H9 (cell line): ENCODE measurements around the gene ASTN2. TPM values are rescaled to one million over a fixed set of nuclear protein-coding genes. Genes with fewer than 3 reads are reported as not detected.

ENCODE experiments used
- DNase-seq: peaks from one replicate; pipeline ENCODE4 v3.0.0-alpha.2; 2017
- H2AFZ ChIP-seq: one replicate; pipeline ENCODE4 v1.6.1; 2013; ENCODE audit warnings: mild to moderate bottlenecking, low read length, control low read depth, moderate library complexity
- H2AK5ac ChIP-seq: 2 replicates; pipeline ENCODE4 v1.6.1; 2013; ENCODE audit warnings: low read length, control low read depth, mixed read lengths; ENCODE audit not compliant: insufficient read length
- H2BK120ac ChIP-seq: one replicate; pipeline ENCODE4 v1.6.1; 2013; ENCODE audit warnings: low read depth, mild to moderate bottlenecking, low read length, control low read depth, inconsistent platforms; ENCODE audit not compliant: poor library complexity, severe bottlenecking
- H2BK12ac ChIP-seq: 2 replicates; pipeline ENCODE4 v1.6.1; 2013; ENCODE audit warnings: low read length, control low read depth, mixed read lengths, low read depth; ENCODE audit not compliant: insufficient read length
- H2BK15ac ChIP-seq: 2 replicates; pipeline ENCODE4 v1.6.1; 2013; ENCODE audit warnings: low read depth, low read length, control low read depth
- H2BK20ac ChIP-seq: one replicate; pipeline ENCODE4 v1.6.1; 2013; ENCODE audit warnings: low read depth, mild to moderate bottlenecking, low read length, control low read depth, inconsistent platforms; ENCODE audit not compliant: poor library complexity, severe bottlenecking
- H2BK5ac ChIP-seq: 2 replicates; pipeline ENCODE4 v1.6.1; 2013; ENCODE audit warnings: low read length, control low read depth, mixed read lengths; ENCODE audit not compliant: insufficient read length
- H3K14ac ChIP-seq: 2 replicates; pipeline ENCODE4 v1.6.1; 2013; ENCODE audit warnings: low read length, control low read depth; ENCODE audit not compliant: insufficient read depth
- H3K18ac ChIP-seq: 2 replicates; pipeline ENCODE4 v1.6.1; 2013; ENCODE audit warnings: low read depth, mild to moderate bottlenecking, mixed read lengths, low read length, control low read depth; ENCODE audit not compliant: insufficient read length
- H3K23ac ChIP-seq: 2 replicates; pipeline ENCODE4 v1.6.1; 2013; ENCODE audit warnings: low read length, control low read depth, mixed read lengths, low read depth; ENCODE audit not compliant: insufficient read length
- H3K23me2 ChIP-seq: 2 replicates; pipeline ENCODE4 v1.6.1; 2013; ENCODE audit warnings: low read depth, mild to moderate bottlenecking, mixed read lengths, low read length, control low read depth; ENCODE audit not compliant: insufficient read length, poor library complexity, severe bottlenecking
- H3K27ac ChIP-seq: 2 replicates; pipeline ENCODE4 v1.5.1; 2013; ENCODE audit warnings: low read length, control low read depth, mixed read lengths, low read depth; ENCODE audit not compliant: insufficient read length
- H3K27me3 ChIP-seq: 2 replicates; pipeline ENCODE4 v1.6.1; 2013; ENCODE audit warnings: low read length, control low read depth, inconsistent platforms; ENCODE audit not compliant: insufficient read depth
- H3K4ac ChIP-seq: 2 replicates; pipeline ENCODE4 v1.6.1; 2013; ENCODE audit warnings: low read depth, mild to moderate bottlenecking, control low read depth, inconsistent platforms, low read length, moderate library complexity
- H3K4me1 ChIP-seq: 2 replicates; pipeline ENCODE4 v1.6.1; 2013; ENCODE audit warnings: low read length, control low read depth, inconsistent platforms; ENCODE audit not compliant: insufficient read depth
- H3K4me2 ChIP-seq: 2 replicates; pipeline ENCODE4 v1.6.1; 2013; ENCODE audit warnings: low read length, control low read depth, mixed read lengths; ENCODE audit not compliant: insufficient read length, insufficient read depth
- H3K56ac ChIP-seq: 2 replicates; pipeline ENCODE4 v1.6.1; 2013; ENCODE audit warnings: low read depth, mild to moderate bottlenecking, mixed read lengths, low read length, control low read depth; ENCODE audit not compliant: insufficient read length
- H3K79me1 ChIP-seq: 2 replicates; pipeline ENCODE4 v1.6.1; 2013; ENCODE audit warnings: low read depth, mild to moderate bottlenecking, moderate library complexity, low read length, control low read depth, inconsistent platforms; ENCODE audit not compliant: insufficient read depth, poor library complexity, severe bottlenecking
- H3K79me2 ChIP-seq: 2 replicates; pipeline ENCODE4 v1.6.1; 2013; ENCODE audit warnings: low read length, control low read depth, inconsistent platforms; ENCODE audit not compliant: insufficient read depth
- H3K9ac ChIP-seq: 2 replicates; pipeline ENCODE4 v1.6.1; 2013; ENCODE audit warnings: low read length, control low read depth, mixed read lengths; ENCODE audit not compliant: insufficient read length; ENCODE audit errors: extremely low read depth
- H3K9me3 ChIP-seq: one replicate; pipeline ENCODE4 v1.6.1; 2013; ENCODE audit warnings: low read depth, low read length, inconsistent platforms; ENCODE audit not compliant: control insufficient read depth
- H3T11ph ChIP-seq: one replicate; pipeline ENCODE4 v1.6.1; 2013; ENCODE audit warnings: mild to moderate bottlenecking, low read length, control low read depth, inconsistent platforms
- H4K20me1 ChIP-seq: one replicate; pipeline ENCODE4 v1.6.1; 2013; ENCODE audit not compliant: control insufficient read depth, insufficient read length, insufficient read depth
- H4K5ac ChIP-seq: 2 replicates; pipeline ENCODE4 v1.6.1; 2013; ENCODE audit warnings: low read depth, mild to moderate bottlenecking, mixed read lengths, low read length, control low read depth; ENCODE audit not compliant: insufficient read length
- H4K8ac ChIP-seq: replicated peaks from 2 replicates; pipeline ENCODE4 v1.6.1; 2013; ENCODE audit warnings: low read length, control low read depth, mixed read lengths, low read depth; ENCODE audit not compliant: insufficient read length
- H4K91ac ChIP-seq: 2 replicates; pipeline ENCODE4 v1.6.1; 2013; ENCODE audit warnings: low read depth, mild to moderate bottlenecking, moderate library complexity, mixed read lengths, low read length, control low read depth; ENCODE audit not compliant: insufficient read length
- H3K27ac Mint-ChIP-seq, 3 experiments: 2 replicates in 2 of 3; 3 replicates in 1 of 3; pipeline ENCODE4 v1.8.0; 2020 to 2021; ENCODE audit warnings: mixed read lengths in 3 of 3, mild to moderate bottlenecking in 1 of 3, moderate library complexity in 1 of 3
- H3K27me3 Mint-ChIP-seq: 2 replicates; pipeline ENCODE4 v1.8.0; 2021; ENCODE audit warnings: low read depth, mild to moderate bottlenecking, moderate library complexity, mixed read lengths
- H3K36me3 Mint-ChIP-seq, 3 experiments: 2 replicates in 2 of 3; 3 replicates in 1 of 3; pipeline ENCODE4 v1.8.0; 2020 to 2021; ENCODE audit warnings: low read depth in 3 of 3, mixed read lengths in 3 of 3; ENCODE audit not compliant: insufficient read depth in 1 of 3
- H3K4me1 Mint-ChIP-seq, 2 experiments: 2 replicates each; pipeline ENCODE4 v1.8.0; 2020; ENCODE audit warnings: mixed read lengths in 2 of 2
- H3K4me3 Mint-ChIP-seq, 2 experiments: 2 replicates in 1 of 2; 3 replicates in 1 of 2; pipeline ENCODE4 v1.8.0; 2020 to 2021; ENCODE audit warnings: mild to moderate bottlenecking in 2 of 2, mixed read lengths in 2 of 2, moderate library complexity in 1 of 2
- H3K9me3 Mint-ChIP-seq, 2 experiments: 2 replicates in 1 of 2; 3 replicates in 1 of 2; pipeline ENCODE4 v1.8.0; 2020; ENCODE audit warnings: mild to moderate bottlenecking in 2 of 2, mixed read lengths in 2 of 2, moderate library complexity in 1 of 2
- WGBS: extraction: QIAGEN DNeasy Blood & Tissue Kit; methylation state at CpG from one replicate; pipeline ENCODE4 v1.1.7; 2013; ENCODE audit warnings: missing lambda C conversion rate, low lambda C conversion rate, mixed read lengths; ENCODE audit not compliant: insufficient read length; ENCODE audit errors: extremely low coverage; 5-methylcytosine and 5-hydroxymethylcytosine counted together
- total RNA-seq: library from RNA; stranded (reverse); gene quantifications from 2 replicates; pipeline ENCODE4 v1.2.1, GENCODE V29; 2021
- TF ChIP-seq, protein P1 (sequence below): fragments of 200-600 bp; sonication (generic); conservative IDR thresholded peaks from 3 replicates; pipeline ENCODE4 v1.8.0; 2021; ENCODE audit warnings: antibody characterized with exemption, mild to moderate bottlenecking

The ASTN2 gene
- total RNA-seq, 1 experiment from 2014 or later = 9.7 TPM

- no peak for DNase-seq
- H4K20me1 ChIP-seq = no peaks in the 10 kb centered on the region
- H3T11ph ChIP-seq = no peak overlapping the region
- no peak overlapping the region for H3K23ac ChIP-seq
- H3K56ac ChIP-seq = no peak overlapping the region
- no peak overlapping the region for H2AFZ ChIP-seq
- no peak overlapping the region for H2AK5ac ChIP-seq
- no CpG with 5 or more reads among the region's 5 CpGs for WGBS
- TF ChIP-seq, protein P1, sequence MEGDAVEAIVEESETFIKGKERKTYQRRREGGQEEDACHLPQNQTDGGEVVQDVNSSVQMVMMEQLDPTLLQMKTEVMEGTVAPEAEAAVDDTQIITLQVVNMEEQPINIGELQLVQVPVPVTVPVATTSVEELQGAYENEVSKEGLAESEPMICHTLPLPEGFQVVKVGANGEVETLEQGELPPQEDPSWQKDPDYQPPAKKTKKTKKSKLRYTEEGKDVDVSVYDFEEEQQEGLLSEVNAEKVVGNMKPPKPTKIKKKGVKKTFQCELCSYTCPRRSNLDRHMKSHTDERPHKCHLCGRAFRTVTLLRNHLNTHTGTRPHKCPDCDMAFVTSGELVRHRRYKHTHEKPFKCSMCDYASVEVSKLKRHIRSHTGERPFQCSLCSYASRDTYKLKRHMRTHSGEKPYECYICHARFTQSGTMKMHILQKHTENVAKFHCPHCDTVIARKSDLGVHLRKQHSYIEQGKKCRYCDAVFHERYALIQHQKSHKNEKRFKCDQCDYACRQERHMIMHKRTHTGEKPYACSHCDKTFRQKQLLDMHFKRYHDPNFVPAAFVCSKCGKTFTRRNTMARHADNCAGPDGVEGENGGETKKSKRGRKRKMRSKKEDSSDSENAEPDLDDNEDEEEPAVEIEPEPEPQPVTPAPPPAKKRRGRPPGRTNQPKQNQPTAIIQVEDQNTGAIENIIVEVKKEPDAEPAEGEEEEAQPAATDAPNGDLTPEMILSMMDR = no peak
- no peak overlapping the region for H2BK15ac ChIP-seq
- H3K27ac ChIP-seq = no peak overlapping the region
- H3K4me1 ChIP-seq = 0 out of 2 replicates have a peak, but pooled peaks cover 1% of the 10 kb centered on the region
- H4K8ac ChIP-seq = no peak overlapping the region
- H4K91ac ChIP-seq = no peak overlapping the region
- no peaks in the 10 kb centered on the region for H3K9me3 Mint-ChIP-seq
- H3K23me2 ChIP-seq = no peaks in the 10 kb centered on the region
- H2BK120ac ChIP-seq = no peak overlapping the region
- peaks cover 26 to 40% of the 10 kb centered on the region in 2 experiments for H3K4me1 Mint-ChIP-seq
- no peak overlapping the region for H3K4ac ChIP-seq
- peaks cover 2% of the 10 kb centered on the region for H3K27me3 Mint-ChIP-seq
- H3K14ac ChIP-seq = no peak overlapping the region
- H3K27ac Mint-ChIP-seq = no peak overlapping the region
- no peaks in the 10 kb centered on the region for H3K9me3 ChIP-seq
- H3K79me2 ChIP-seq = no peaks in the 10 kb centered on the region
- no peak overlapping the region for H3K18ac ChIP-seq
- no peak overlapping the region for H3K4me3 Mint-ChIP-seq
- H3K79me1 ChIP-seq = no peaks in the 10 kb centered on the region
- H2BK5ac ChIP-seq = no peak overlapping the region
- no peak overlapping the region for H3K4me2 ChIP-seq
- H2BK12ac ChIP-seq = no peak overlapping the region
- no peak overlapping the region for H3K9ac ChIP-seq
- no peak overlapping the region for H2BK20ac ChIP-seq
- no peaks in the 10 kb centered on the region; a peak in 1 of 7 replicates for H3K36me3 Mint-ChIP-seq
- no peaks in the 10 kb centered on the region for H3K27me3 ChIP-seq
- no peak overlapping the region for H4K5ac ChIP-seq
These were observed 19.7 kb downstream of the ASTN2 start for GRCh38 chr9:117395151-117395650.
